GM19397 (cell line): ENCODE results near the gene TLX1.

ENCODE experiments used
- ATAC-seq: cut with Tn5 transposase; IDR thresholded peaks from one replicate; pipeline ENCODE4 v1.9.1; 2021; ENCODE audit warnings: mild to moderate bottlenecking, moderate library complexity; ENCODE audit not compliant: unreplicated experiment

Gene TLX1

DNA sequence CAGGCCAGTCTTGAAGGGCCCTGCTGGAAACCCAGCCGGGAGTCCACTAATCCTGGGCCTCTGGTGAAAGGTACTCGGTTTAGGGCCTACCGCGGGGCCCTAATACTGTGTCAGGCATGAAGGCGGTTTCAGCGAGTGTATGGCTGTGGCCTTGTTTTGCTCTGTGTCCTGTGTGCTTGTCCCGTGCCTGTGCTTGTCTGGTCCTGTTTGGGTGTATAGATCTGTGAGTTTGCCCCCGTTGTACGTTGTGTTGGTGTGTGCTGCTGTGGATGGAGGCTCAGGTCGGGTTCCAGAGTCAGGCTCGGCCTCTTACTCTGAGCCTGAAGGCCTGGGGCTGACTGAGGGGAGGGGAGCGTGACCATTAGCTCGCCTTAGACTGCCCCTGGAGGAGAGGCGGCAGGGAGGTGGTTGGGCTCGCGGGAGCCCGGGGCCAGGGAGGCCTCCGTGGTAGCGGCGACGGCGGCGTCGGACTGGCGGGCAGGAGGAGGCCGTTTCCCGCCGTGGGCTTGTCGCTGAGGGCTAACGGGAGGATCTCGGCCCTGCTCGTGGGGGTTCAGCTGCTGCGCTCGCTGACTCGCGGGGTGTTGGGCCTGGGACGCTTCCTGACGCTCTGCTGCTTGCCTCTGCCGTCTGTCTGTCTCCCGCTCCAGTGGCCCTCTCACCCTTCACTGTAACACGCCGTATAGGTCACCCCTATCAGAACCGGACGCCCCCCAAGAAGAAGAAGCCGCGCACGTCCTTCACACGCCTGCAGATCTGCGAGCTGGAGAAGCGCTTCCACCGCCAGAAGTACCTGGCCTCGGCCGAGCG is 2.6 kb downstream of the TLX1 start:
- no peak for ATAC-seq

DNA sequence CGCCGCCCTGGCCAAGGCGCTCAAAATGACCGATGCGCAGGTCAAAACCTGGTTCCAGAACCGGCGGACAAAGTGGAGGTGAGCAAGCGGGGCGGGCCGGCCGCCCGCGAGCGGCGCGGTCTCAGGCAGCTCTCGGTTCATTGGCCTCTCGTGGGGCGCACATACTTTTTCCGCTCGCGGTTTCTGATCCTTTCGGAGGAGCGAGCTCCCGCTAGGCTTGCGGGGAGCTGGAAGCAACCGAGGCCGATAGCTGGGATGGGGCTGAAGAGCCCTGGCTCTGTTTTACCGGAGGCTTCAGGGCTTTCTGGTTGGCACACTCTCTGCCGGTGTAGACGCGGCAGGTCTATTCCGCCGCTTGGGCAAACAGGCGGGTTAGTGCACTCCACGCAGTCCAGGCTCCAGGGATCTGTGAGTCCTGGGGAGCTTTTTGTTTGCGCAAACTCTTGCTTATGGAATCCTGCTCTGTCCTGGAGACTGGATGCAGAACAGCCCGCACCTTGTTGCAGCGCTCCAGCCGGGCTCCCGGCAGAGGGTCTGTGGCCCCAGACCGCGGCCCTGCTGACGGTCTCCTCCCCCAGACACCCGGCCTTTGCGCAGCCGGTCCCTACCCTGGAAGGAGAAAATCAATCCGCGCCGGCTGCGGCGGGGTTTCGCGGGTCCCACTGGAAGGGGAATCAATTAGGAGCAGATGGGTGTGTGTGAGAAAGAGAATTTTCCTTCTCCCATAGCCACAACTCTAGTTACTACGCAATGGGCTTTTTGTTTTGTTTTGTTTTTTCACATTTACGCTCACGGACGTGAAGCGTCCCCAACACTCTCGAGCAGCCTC is 3.4 kb downstream of the TLX1 start:
- no peak for ATAC-seq

DNA sequence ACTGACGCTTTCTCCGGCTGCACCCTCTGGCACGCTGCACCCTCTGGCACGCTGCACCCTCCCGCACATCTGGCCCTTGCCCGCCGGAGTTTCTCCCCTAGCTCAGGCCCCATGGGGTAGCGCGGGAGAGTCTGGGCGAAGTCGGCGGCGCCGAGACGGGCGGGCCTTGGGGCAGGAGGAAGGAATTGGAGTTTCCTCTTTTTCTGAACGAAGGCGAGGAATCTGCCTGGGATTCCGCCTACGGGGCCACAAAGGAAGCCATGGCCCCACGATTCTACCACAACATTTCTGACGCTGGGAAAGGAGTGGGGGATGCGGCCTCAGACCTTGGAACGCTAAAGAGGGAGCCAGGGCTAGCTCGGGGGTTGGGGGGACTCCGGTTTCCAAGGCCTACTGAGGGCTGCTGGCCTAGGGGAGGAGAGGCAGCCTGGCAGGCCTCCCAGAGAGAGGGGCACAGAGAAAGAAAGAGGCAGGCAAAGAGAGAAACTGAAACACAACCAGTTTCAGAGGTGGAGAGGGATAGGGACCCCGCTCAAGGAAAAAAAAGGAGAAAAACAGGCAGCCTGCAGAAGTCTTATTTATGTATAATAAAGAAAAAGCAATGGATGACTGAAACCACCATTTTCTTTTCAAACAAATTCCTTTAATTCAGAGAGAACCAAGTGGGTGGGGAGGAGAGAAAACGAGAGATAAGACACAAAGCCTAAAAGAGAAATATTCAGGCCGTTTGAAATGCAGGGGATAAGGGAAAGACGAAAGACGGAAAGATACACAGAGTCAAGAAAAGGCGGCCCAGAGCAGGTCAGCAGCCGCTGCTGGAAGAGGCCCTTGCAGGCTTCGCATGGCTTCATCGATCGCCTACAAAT is 4.3 kb downstream of the TLX1 start:
- ATAC-seq, result no peak

DNA sequence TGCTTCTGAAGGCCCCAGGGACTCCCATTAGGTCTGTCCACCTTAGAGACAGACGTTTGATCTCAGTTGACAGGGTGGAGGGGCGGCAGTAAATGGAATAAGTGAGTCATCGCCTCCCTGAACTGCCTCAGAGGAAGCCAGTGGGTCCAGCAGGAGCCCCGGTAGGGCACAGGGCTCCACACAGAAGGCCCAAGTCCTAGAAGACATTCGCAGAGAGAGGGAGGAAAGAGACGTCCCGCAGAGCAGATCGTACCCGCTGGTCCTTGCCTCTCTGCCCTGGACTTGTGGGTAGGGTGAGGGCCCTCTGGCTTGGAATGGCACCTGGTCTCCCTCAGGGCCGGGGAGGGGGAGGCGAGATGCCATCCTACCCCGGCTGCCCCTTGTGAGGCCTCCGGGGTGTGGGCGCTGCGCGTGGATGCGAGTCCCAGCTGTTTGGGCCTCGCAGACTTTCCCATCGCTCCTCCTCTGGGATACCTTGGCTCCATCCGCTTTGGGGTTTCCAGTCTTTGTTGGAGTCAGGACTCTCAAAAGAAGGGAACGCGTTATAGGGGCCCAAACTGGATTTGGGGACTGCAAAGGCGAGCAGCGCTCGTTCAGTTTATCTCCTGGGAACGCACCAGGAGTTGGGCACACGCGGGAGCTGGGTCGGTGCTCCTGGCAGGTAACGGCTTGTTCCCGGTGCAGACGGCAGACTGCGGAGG is 5.1 kb downstream of the TLX1 start:
- no peak for ATAC-seq

GRCh38 chr10:101136708-101137121 is 5.6 kb downstream of the TLX1 start:
- no peak for ATAC-seq

GRCh38 chr10:101137271-101137670 is 6.2 kb downstream of the TLX1 start:
- no peak for ATAC-seq

DNA sequence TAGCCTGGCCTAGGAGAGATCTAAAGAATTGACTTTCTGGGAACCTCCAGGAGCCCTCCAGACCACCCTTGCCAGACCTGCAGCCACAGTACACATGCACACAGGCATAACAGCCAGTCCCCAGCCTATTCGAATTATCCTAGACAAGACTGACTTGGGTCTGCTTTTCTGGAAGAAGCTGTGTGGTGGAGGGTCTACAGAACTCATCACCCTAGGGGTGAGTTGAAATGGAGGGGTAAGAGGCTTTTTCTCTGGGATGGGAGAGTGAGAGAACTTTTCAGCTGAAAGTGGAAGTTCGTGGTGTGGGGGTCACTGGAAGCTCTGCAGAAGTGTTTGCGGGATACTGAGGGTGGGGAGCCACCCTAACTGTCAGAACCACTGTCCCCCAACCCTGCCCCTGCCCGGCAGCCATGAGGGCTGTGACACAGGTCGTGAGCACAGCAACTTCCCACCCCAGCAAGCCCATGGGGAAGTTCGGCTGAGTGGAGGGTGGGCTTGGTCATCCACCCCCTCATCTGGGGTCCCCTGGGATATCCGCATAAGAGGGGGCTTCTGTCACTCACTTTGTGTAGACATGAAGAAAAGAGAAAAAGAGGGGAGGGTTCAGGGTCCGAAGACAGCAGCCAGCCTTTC is 7.8 kb downstream of the TLX1 start:
- ATAC-seq, result no peak

GRCh38 chr10:101139421-101139911 is 8.4 kb downstream of the TLX1 start:
- no peak for ATAC-seq

- ATAC-seq, result no peak
Measured at GRCh38 chr10:101140084-101140949, 9.2 kb downstream of the TLX1 start.

- ATAC-seq, result no peak
Measured at GRCh38 chr10:101140950-101141615, 10.0 kb downstream of the TLX1 start.

- no peak for ATAC-seq
Measured at GRCh38 chr10:101141616-101142532, 10.8 kb downstream of the TLX1 start.

DNA sequence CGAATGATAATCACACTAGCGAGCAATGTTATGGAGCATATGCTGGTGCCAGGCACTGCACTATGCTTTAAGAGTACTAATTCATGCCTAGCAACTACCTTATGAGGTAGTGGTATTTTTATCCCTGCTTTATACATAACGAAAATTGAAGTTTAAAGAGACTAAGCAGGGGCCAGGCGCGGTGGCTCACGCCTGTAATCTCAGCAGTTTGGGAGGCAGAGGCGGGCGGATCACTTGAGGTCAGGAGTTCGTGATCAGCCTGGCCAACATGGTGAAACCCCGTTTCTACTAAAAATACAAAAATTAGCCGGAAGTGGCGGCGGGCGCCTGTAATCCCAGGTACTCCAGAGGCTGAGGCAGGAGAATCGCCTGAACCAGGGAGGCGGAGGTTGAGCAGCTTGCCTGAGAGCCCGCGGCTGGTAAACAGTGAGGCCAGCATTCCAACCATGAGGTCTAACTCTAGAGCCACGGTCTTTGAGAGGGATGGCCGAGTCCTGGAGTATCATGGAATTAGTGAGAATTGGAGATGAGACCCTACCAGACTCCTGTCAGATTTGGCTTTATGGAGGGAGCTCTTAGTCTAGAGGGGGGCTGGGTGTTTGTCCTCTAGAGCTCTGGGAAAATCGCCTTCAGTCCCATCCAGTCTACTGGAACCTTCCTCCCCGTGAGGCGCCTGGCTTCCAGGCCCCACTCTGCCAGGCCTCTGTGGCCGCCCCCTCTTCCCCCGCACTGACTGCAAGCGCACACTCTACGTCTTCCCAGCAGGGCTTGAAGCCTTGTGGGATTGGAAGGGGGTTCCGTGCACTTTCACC is 11.6 kb downstream of the TLX1 start:
- ATAC-seq, result no peak

DNA sequence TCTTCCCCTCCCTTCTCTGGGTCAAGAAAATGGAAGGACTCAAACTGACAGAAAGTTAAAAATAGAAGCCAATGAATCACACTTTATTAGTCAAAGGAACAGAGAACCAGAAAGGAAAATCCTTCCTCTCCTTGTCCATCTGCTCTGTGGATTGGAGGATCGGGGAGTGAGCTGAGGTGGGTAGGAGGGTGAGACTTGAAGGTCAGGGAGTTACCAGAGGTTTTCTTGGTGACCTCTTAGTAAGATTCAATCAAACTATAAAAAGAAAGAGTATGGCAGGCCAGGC is 12.2 kb downstream of the TLX1 start:
- no peak for ATAC-seq

GRCh38 chr10:101144053-101144452 is 13.0 kb downstream of the TLX1 start:
- no peak for ATAC-seq

DNA sequence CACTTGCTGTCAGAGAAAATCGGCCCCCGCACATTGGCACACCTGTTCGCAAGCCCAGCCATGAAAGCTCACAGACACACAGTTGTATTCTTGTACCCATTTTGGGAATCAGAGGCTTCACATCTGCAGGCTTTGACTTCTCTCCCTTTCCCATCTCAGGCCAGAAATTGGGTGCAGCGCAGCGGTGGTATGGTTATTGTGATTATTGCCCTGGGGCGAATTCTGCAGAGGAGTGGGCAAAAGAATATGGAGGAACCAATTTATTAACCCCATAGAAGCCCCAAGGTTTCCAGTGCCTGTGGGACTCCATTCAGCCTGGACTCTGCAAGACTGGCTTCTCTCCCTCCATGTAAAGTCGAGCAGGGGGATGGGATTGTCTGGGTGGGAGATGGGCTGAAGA is 14.0 kb downstream of the TLX1 start:
- ATAC-seq, result no peak

DNA sequence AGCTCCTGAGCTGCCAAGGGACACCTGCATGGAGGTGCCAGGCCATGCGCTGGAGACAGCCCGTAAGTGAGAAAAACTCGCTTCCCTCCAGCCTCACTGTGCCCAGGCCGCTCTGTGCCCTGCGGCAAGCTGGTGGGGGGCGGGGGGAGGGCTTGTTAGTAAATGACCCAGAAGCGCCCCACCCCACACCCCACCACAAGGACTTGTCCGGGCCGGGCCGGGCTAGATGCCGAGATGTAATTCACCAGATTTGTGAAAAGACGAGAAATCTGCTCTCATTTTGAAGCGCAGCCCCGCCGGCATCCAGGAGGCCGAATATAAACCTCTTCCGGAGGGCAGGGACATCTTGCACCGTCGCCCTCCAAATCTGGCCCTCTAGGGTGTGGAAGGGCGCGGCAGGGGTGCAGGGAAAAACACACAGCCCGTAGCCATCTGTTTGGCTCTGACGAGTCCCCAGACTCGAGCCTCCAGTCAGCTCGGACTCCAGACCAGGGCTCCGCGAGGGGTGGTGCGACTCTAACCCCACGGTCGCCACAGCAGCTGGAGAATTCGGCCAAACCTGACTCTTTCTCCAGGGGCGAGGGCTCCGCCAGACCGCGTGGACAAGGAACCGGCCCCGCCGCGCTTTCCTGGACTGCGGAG is 14.8 kb downstream of the TLX1 start:
- ATAC-seq, result no peak
